Loucy (cell line): Measurements from ENCODE around the gene UGGT2.
"Not testable (repeated sequence)": the region's sequence is repeated elsewhere in the genome, so short reads cannot be mapped to it uniquely, and the experiment has no call there.

Experiments
- H2AFZ ChIP-seq: fragments of 200-600 bp; sonication (generic); 2 replicates; pipeline ENCODE4 v1.6.0; 2016; ENCODE audit warnings: antibody characterized with exemption, mild to moderate bottlenecking, low read length, moderate library complexity
- H3F3A ChIP-seq: fragments of 200-600 bp; 2 replicates; pipeline ENCODE4 v1.6.0; 2016; ENCODE audit warnings: antibody characterized with exemption, low read depth, mild to moderate bottlenecking
- H3K27me3 ChIP-seq: fragments of 200-600 bp; sonication (generic); 2 replicates; pipeline ENCODE4 v1.6.1; 2014; ENCODE audit warnings: low read length, mild to moderate bottlenecking; ENCODE audit not compliant: insufficient read depth, poor library complexity, severe bottlenecking
- H3K36me3 ChIP-seq: fragments of 200-600 bp; sonication (generic); 2 replicates; pipeline ENCODE4 v1.6.1; 2016; ENCODE audit warnings: low read length; ENCODE audit not compliant: insufficient read depth
- H3K4me1 ChIP-seq: fragments of 200-600 bp; sonication (generic); 2 replicates; pipeline ENCODE4 v1.5.1; 2014; ENCODE audit warnings: low read length, mild to moderate bottlenecking; ENCODE audit not compliant: insufficient read depth, poor library complexity, severe bottlenecking
- H3K4me2 ChIP-seq: fragments of 200-600 bp; sonication (generic); 2 replicates; pipeline ENCODE4 v1.6.0; 2014; ENCODE audit warnings: antibody characterized with exemption, low read length, low read depth, mild to moderate bottlenecking; ENCODE audit not compliant: poor library complexity, severe bottlenecking
- H3K4me3 ChIP-seq: fragments of 200-600 bp; sonication (generic); 2 replicates; pipeline ENCODE4 v1.5.1; 2014; ENCODE audit warnings: low read length, mild to moderate bottlenecking, mixed read lengths; ENCODE audit not compliant: poor library complexity, severe bottlenecking
- H3K79me2 ChIP-seq: fragments of 200-600 bp; sonication (generic); 2 replicates; pipeline ENCODE4 v1.6.1; 2014; ENCODE audit warnings: low read length; ENCODE audit not compliant: insufficient read depth
- H3K9ac ChIP-seq: fragments of 200-600 bp; sonication (generic); 2 replicates; pipeline ENCODE4 v1.6.0; 2014; ENCODE audit warnings: mild to moderate bottlenecking, low read depth, low read length, moderate library complexity; ENCODE audit not compliant: poor library complexity, severe bottlenecking
- H3K9me2 ChIP-seq: fragments of 200-600 bp; sonication (generic); replicated peaks from 2 replicates; pipeline ENCODE4 v1.6.1; 2016; ENCODE audit warnings: low read depth, low read length, mixed read lengths
- H3K9me3 ChIP-seq: fragments of 200-600 bp; sonication (generic); 2 replicates; pipeline ENCODE4 v1.6.1; 2014; ENCODE audit warnings: mild to moderate bottlenecking, antibody characterized with exemption, low read length, low read depth; ENCODE audit not compliant: insufficient read depth
- H4K20me1 ChIP-seq: fragments of 200-600 bp; sonication (generic); 2 replicates; pipeline ENCODE4 v1.6.0; 2014; ENCODE audit warnings: antibody characterized with exemption, low read length, mild to moderate bottlenecking; ENCODE audit not compliant: insufficient read depth, poor library complexity, severe bottlenecking
- EZH2phosphoT487 ChIP-seq: fragments of 200-600 bp; IDR thresholded peaks from 2 replicates; pipeline ENCODE4 v1.6.1; 2018; ENCODE audit warnings: antibody characterized with exemption, mild to moderate bottlenecking, moderate library complexity, borderline replicate concordance
- TF ChIP-seq, protein P1 (sequence below): fragments of 200-600 bp; sonication (generic); conservative IDR thresholded peaks from 2 replicates; pipeline ENCODE4 v1.5.1; 2014; ENCODE audit warnings: mild to moderate bottlenecking, antibody characterized with exemption, low read length

Gene UGGT2

GRCh38 chr13:95861296-95861695, 191.9 kb downstream of the UGGT2 start:
- TF ChIP-seq, protein P1, sequence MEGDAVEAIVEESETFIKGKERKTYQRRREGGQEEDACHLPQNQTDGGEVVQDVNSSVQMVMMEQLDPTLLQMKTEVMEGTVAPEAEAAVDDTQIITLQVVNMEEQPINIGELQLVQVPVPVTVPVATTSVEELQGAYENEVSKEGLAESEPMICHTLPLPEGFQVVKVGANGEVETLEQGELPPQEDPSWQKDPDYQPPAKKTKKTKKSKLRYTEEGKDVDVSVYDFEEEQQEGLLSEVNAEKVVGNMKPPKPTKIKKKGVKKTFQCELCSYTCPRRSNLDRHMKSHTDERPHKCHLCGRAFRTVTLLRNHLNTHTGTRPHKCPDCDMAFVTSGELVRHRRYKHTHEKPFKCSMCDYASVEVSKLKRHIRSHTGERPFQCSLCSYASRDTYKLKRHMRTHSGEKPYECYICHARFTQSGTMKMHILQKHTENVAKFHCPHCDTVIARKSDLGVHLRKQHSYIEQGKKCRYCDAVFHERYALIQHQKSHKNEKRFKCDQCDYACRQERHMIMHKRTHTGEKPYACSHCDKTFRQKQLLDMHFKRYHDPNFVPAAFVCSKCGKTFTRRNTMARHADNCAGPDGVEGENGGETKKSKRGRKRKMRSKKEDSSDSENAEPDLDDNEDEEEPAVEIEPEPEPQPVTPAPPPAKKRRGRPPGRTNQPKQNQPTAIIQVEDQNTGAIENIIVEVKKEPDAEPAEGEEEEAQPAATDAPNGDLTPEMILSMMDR: no peak
- no peak for TF ChIP-seq EZH2phosphoT487
- Histone ChIP-seq H3K9me2 (no peaks in the 10 kb centered on the region), H3K4me3 (no peak overlapping the region), H3K4me1 (no peaks in the 10 kb centered on the region), H2AFZ (no peak overlapping the region), H3K79me2 (no peaks in the 10 kb centered on the region), H4K20me1 (no peaks in the 10 kb centered on the region), H3K9ac (no peak overlapping the region), H3K36me3 (no peaks in the 10 kb centered on the region), H3K9me3 (no peaks in the 10 kb centered on the region), H3K4me2 (no peak overlapping the region), H3K27me3 (no peaks in the 10 kb centered on the region), H3F3A (no peaks in the 10 kb centered on the region)

GRCh38 chr13:95858286-95859075, 194.7 kb downstream of the UGGT2 start:
- no peak for TF ChIP-seq EZH2phosphoT487
- TF ChIP-seq, protein P1: no peak
- no peaks in the 10 kb centered on the region for H3K9me2 ChIP-seq
- H3K79me2 ChIP-seq: no peaks in the 10 kb centered on the region
- H3K4me2 ChIP-seq: no peak overlapping the region
- no peak overlapping the region for H2AFZ ChIP-seq
- no peaks in the 10 kb centered on the region for H3F3A ChIP-seq
- H4K20me1 ChIP-seq: no peaks in the 10 kb centered on the region
- no peak overlapping the region for H3K9ac ChIP-seq
- no peak overlapping the region for H3K4me3 ChIP-seq
- H3K27me3 ChIP-seq: no peaks in the 10 kb centered on the region
- H3K4me1 ChIP-seq: no peaks in the 10 kb centered on the region
- no peaks in the 10 kb centered on the region for H3K9me3 ChIP-seq
- no peaks in the 10 kb centered on the region for H3K36me3 ChIP-seq

DNA sequence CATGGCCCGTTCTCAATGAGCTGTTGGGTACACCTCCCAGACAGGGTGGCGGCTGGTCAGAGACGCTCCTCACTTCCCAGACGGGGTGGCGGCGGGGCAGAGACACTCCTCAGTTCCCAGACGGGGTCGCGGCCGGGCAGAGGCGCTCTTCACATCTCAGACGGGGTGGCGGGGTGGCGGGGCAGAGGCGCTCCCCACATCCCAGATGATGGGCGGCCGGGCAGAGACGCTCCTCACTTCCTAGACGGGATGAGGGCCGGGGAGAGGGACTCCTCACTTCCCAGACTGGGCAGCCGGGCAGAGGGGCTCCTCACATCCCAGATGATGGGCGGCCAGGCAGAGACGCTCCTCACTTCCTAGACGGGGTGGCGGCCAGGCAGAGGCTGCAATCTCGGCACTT, 207.5 kb downstream of the UGGT2 start:
- not testable (repeated sequence) for H3K9ac ChIP-seq

GRCh38 chr13:95842898-95843297, 210.3 kb downstream of the UGGT2 start:
- H3K36me3 ChIP-seq: no peaks in the 10 kb centered on the region
- H3K4me2 ChIP-seq: no peak overlapping the region
- no peaks in the 10 kb centered on the region for H3K9me2 ChIP-seq
- no peak overlapping the region for H3K9ac ChIP-seq
- H3K79me2 ChIP-seq: no peaks in the 10 kb centered on the region
- TF ChIP-seq, protein P1: no peak
- TF ChIP-seq EZH2phosphoT487: no peak
- no peaks in the 10 kb centered on the region for H3K27me3 ChIP-seq
- no peaks in the 10 kb centered on the region for H3K9me3 ChIP-seq
- H3F3A ChIP-seq: no peaks in the 10 kb centered on the region
- no peaks in the 10 kb centered on the region for H3K4me1 ChIP-seq
- H2AFZ ChIP-seq: no peak overlapping the region
- H3K4me3 ChIP-seq: no peak overlapping the region
- no peaks in the 10 kb centered on the region for H4K20me1 ChIP-seq

More for the DNA sequence above, 207.5 kb downstream of the UGGT2 start:
- not testable (repeated sequence) for H3K4me2 ChIP-seq, H2AFZ ChIP-seq, H3F3A ChIP-seq, H3K79me2 ChIP-seq, H3K4me1 ChIP-seq, H3K9me3 ChIP-seq, H4K20me1 ChIP-seq, H3K27me3 ChIP-seq, H3K36me3 ChIP-seq, H3K4me3 ChIP-seq, H3K9me2 ChIP-seq
